Urothelium cell line (cell line): ENCODE data around the gene FDCSP.
A peak's percentile ranks its signal among the peaks of the same experiment; 100 is the strongest.
"Not testable (repeated sequence)": the region's sequence is repeated elsewhere in the genome, so short reads cannot be mapped to it uniquely, and the experiment has no call there.

Source experiments
- DNase-seq: peaks from one replicate; pipeline ENCODE4 v3.0.0; 2011; ENCODE audit warnings: low spot score, mixed read lengths
- FAIRE-seq: peaks from 2 replicates; lab custom pipeline; 2011; peaks lifted over from hg19 to GRCh38; lab: Jason Lieb, UNC

Gene FDCSP

GRCh38 chr4:70239131-70239883, 13.4 kb downstream of the FDCSP start:
- no peak for FAIRE-seq
- DNase-seq = no peak

GRCh38 chr4:70239884-70240591, 14.1 kb downstream of the FDCSP start:
- DNase-seq = no peak
- FAIRE-seq = peak; percentile 13

- FAIRE-seq, DNase-seq: not testable (repeated sequence)
These were observed 16.4 kb downstream of the FDCSP start, which contains the start of gene CSN3 for GRCh38 chr4:70242297-70242696. Gene CSN3 (plus strand): TSS chr4:70242597. CDS start chr4:70244820, 2,223 bp downstream.

GRCh38 chr4:70243091-70243490, 17.2 kb downstream of the FDCSP start:
- FAIRE-seq (no peak), DNase-seq (no peak)

GRCh38 chr4:70251250-70251944, 25.5 kb downstream of the FDCSP start:
- FAIRE-seq (no peak), DNase-seq (no peak)

- FAIRE-seq (no peak), DNase-seq (no peak)
These were observed 26.0 kb downstream of the FDCSP start for GRCh38 chr4:70251945-70252277.

- DNase-seq = no peak
- no peak for FAIRE-seq
These were observed 43.8 kb downstream of the FDCSP start for GRCh38 chr4:70269674-70270073.

- FAIRE-seq = no peak
These were observed 51.2 kb downstream of the FDCSP start for GRCh38 chr4:70277121-70277520.

GRCh38 chr4:70280567-70280966, 54.6 kb downstream of the FDCSP start:
- FAIRE-seq (no peak), DNase-seq (no peak)

More at GRCh38 chr4:70277121-70277520, 51.2 kb downstream of the FDCSP start:
- DNase-seq = no peak
